GM18868 (cell line): ENCODE results near the gene TGDS.
"Not testable (repeated sequence)": the region's sequence is repeated elsewhere in the genome, so short reads cannot be mapped to it uniquely, and the experiment has no call there.

Experiments
- ATAC-seq: cut with Tn5 transposase; IDR thresholded peaks from one replicate; pipeline ENCODE4 v1.9.1; 2021; ENCODE audit warnings: mild to moderate bottlenecking, moderate library complexity; ENCODE audit not compliant: unreplicated experiment

Gene TGDS

GRCh38 chr13:94553766-94554165 lies 42.2 kb downstream of the TGDS start:
- ATAC-seq: no peak

- ATAC-seq: no peak
Measured at GRCh38 chr13:94552095-94552494, 43.9 kb downstream of the TGDS start.

- ATAC-seq: peak; percentile 6
Measured at GRCh38 chr13:94550062-94550738, 45.8 kb downstream of the TGDS start.

- peak; percentile 89 for ATAC-seq
Measured at GRCh38 chr13:94549232-94550061, 46.5 kb downstream of the TGDS start.

DNA sequence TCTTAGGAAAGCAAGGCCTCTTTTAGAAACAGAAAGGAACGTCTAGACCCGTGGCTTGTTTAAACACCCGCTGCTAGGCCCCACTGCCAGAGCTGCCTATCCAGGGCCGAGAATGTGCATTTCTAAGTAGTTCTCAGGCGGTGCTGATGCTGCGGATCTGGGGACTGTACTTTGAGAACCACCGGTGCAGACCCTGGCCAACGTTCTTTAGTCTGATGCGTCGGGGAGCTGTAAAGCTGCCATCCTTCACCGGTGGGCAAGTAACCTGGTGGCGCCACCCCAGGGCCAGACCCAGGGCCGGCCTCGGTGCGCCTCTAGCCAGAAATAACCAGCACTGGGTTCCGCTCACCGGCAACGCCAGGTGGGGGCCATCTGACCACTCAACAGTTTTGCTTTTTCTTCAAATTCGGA lies 47.1 kb downstream of the TGDS start:
- peak; percentile 50 for ATAC-seq

GRCh38 chr13:94548382-94548781 lies 47.6 kb downstream of the TGDS start:
- no peak for ATAC-seq

GRCh38 chr13:94546061-94546839 lies 49.7 kb downstream of the TGDS start:
- no peak for ATAC-seq

- no peak for ATAC-seq
Measured at GRCh38 chr13:94544922-94545321, 51.0 kb downstream of the TGDS start.

DNA sequence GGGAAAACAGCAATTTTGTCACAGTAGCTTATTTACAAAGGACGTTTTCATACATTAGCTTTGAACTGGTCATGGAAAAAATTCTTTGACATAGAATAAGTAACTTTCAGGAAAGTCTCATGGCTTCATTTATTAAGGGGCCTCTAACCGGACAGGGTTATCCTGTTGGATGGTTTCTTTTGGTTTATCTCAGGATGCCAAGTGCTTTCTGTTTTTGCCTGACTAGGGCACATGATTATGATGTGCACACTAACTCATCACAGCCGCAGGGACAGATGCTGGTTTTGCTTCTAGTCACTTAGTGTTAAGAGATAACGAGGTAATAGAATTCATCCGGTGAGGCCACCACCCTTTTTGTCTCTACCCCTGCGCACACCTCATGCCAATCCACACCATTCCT lies 53.0 kb downstream of the TGDS start:
- no peak for ATAC-seq

DNA sequence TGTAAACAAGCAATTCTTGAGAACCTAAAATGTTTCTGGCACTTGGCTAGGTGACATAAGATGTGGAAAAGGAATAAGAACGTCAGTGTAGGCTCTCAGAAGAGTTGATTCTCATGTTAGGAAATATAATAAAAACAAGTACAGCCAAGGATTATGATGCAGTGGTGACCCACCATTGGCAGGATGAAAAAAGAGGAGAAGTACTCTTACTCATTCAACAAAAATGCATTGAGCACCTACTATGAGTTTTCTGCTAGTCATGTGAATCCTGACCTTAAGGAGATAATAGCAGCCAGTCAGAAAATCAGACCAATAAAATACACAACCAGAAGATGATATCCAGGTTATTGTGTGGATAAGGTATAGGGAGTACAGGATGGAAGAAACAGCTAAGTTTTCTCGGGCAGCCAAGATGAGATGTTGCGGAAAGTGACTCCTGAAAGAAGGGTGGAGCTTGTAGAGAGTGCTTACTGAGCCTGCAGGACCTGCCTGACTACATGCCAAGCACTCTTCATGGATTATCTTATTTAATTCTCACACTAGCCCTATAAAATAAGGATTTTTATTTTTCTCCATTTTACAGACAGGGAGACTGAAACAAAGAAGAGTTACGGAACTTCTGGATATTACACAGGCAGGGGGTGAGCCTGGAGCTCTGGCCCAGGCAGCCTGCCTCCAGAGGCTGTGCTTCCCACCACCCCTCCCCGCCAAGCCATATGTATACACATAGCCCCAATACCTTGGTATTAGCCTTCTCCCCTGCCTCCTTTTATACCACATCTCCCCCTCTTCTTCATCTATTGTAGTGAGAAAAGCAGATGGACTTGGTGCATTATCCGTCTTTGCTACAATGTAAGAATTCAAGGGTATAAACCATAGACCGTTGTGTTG lies 58.0 kb downstream of the TGDS start:
- no peak for ATAC-seq

DNA sequence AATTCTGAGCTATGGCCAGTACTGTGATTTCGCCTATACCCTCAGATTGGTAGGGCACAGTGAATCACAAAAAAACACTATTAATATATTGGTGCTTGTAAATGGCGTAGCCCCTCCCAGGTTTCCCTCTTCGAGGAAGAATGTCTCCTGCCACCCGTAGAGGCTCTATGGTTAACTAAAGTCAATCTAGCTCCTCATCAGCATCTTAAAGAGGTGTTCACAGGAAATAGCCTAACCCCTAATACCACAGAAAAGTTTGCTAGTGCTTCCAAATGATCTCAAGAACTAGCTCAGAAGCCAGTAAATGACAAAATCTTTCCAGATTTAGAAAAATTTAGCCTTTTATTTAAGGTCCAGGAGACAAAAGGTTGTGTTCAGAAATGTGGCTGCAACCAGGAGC lies 60.2 kb downstream of the TGDS start:
- no peak for ATAC-seq

DNA sequence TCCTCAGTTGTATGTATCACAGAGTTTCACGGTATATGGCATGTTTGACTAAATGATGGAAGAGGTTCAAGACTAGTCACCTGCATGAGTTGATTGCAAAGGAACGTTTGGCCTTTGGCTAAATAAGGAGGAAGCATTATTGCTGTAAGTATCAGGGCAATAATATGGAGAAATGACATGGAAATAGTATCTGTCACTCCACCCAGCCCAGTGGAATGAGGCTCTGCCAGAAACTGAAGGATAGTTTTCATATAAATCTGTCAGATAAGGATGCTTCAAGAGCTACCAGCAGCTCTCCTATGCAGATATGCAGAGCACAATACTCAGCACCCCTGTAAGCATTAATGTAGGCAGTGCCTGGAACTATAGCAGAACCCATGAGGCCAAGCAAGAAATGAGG lies 60.7 kb downstream of the TGDS start:
- no peak for ATAC-seq

DNA sequence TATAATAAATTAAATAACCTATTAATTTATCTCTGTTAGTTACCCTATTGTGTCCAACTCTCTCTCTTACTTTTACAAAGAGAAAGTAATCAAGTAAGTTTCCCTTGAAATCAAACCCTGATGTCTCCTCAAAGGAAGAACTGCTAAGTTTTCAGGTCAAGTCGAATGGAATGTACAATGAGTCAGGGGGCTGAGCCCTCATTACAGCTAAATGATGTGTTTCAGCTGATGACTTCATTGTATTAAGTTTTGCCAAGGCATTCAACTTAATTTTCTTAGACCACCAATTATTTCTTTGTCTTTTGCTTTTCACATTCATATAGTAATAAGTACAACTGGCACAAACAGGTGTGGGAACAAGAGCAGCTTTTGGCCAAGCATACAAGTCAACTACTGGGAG lies 61.8 kb downstream of the TGDS start:
- ATAC-seq: no peak

DNA sequence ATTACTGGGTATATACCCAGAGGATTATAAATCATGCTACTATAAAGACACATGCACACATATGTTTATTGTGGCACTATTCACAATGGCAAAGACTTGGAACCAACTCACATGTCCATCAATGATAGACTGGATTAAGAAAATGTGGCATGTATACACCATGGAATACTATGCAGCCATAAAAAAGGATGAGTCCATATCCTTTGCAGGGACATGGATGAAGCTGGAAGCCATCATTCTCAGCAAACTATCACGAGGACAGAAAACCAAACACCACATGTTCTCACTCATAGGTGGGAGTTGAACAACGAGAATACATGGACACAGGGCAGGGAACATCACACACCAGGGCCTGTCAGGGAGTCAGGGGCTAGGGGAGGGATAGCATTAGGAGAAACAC lies 63.7 kb downstream of the TGDS start:
- ATAC-seq: not testable (repeated sequence)

- ATAC-seq: not testable (repeated sequence)
Measured at GRCh38 chr13:94526956-94527355, 69.0 kb downstream of the TGDS start.

DNA sequence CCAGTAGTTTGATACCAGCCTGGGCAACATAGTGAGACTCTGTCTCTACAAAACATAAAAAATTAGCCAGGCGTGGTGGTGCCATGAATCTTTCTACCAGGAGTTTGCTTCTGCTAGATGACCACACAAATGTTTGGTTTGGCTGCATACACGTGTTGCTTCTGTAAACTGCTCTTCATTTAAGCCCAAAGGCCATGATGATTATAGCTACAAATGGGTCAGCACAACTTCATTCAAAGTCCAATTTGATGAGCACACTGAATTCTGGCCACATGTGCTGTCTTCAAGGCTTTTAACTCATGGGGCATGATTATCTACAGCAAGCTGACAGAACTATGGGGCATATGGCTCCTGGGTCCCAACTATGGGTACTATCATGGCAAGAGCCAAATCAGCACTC lies 70.2 kb downstream of the TGDS start:
- ATAC-seq: no peak

DNA sequence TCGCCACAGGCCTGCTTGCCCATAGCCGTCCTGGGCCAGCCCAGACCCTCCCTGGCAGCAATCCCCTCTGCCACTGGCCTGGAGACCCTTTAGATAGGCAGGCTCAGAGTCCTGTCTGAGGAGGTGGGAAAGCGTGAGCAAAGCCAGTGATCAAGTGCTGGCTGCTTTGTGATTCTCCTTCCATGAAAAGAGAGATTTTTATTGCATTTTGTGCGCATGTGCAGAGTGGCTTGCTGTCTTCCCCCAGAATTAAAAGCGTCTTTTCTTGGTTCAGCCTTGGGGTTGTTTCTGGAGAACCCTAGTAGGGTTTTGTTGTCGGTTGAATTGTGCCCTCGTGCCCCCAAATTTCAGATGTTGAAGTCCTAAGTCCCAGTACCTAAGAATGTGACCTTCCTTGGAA lies 71.5 kb downstream of the TGDS start:
- no peak for ATAC-seq
